Smooth muscle cell (in vitro differentiated cells): ENCODE data around the gene ADAM12. TPM values are rescaled to one million over a fixed set of nuclear protein-coding genes. Genes with fewer than 3 reads are reported as not detected.

Source experiments
- DNase-seq: peaks from one replicate; lab custom pipeline; 2025; ENCODE audit not compliant: unreplicated experiment; lab: John Stamatoyannopoulos, UW
- H2AFZ ChIP-seq: fragments of 200-600 bp; sonication (generic); 2 replicates; pipeline ENCODE4 v1.6.0; 2016; ENCODE audit warnings: antibody characterized with exemption, low read depth, mild to moderate bottlenecking
- H3F3A ChIP-seq: fragments of 200-600 bp; sonication (generic); 2 replicates; pipeline ENCODE4 v1.6.0; 2017; ENCODE audit warnings: antibody characterized with exemption, low read depth
- H3K27ac ChIP-seq: fragments of 200-600 bp; sonication (generic); 2 replicates; pipeline ENCODE4 v1.5.1; 2016; ENCODE audit warnings: low read depth, mild to moderate bottlenecking
- H3K27me3 ChIP-seq: fragments of 200-600 bp; sonication (generic); 2 replicates; pipeline ENCODE4 v1.6.1; 2016; ENCODE audit warnings: low read depth, mild to moderate bottlenecking
- H3K36me3 ChIP-seq: fragments of 200-600 bp; sonication (generic); 2 replicates; pipeline ENCODE4 v1.5.1; 2016; ENCODE audit warnings: low read depth
- H3K4me1 ChIP-seq: fragments of 200-600 bp; sonication (generic); 2 replicates; pipeline ENCODE4 v1.5.1; 2016; ENCODE audit warnings: low read depth
- H3K4me2 ChIP-seq: fragments of 200-600 bp; sonication (generic); 2 replicates; pipeline ENCODE4 v1.6.0; 2016; ENCODE audit warnings: mild to moderate bottlenecking
- H3K4me3 ChIP-seq: fragments of 200-600 bp; sonication (generic); 2 replicates; pipeline ENCODE4 v1.5.1; 2016; ENCODE audit warnings: mild to moderate bottlenecking
- H3K79me2 ChIP-seq: fragments of 200-600 bp; sonication (generic); 2 replicates; pipeline ENCODE4 v1.6.0; 2016; ENCODE audit warnings: low read depth, mild to moderate bottlenecking
- H3K9ac ChIP-seq: fragments of 200-600 bp; sonication (generic); 2 replicates; pipeline ENCODE4 v1.6.0; 2016; ENCODE audit warnings: low read depth
- H3K9me3 ChIP-seq: fragments of 200-600 bp; sonication (generic); replicated peaks from 2 replicates; pipeline ENCODE4 v1.5.1; 2016; ENCODE audit warnings: low read depth
- H4K20me1 ChIP-seq: fragments of 200-600 bp; sonication (generic); 2 replicates; pipeline ENCODE4 v1.6.0; 2016; ENCODE audit warnings: low read depth
- WGBS: methylation state at CpG from one replicate; pipeline ENCODE4 v1.1.7; 2016; ENCODE audit warnings: low lambda C conversion rate; 5-methylcytosine and 5-hydroxymethylcytosine counted together
- polyA plus RNA-seq: library from polyadenylated mRNA; unstranded; fragments of >200 nt; fragmentation: Nextera tagmentation; extraction: Ambion mirVana; gene quantifications from 2 replicates; pipeline ENCODE4 v1.2.1, GENCODE V29; 2016
- total RNA-seq: library from RNA; depleted of rRNA; stranded (reverse); fragments of >200 nt; gene quantifications from 2 replicates; pipeline ENCODE4 v1.2.3, GENCODE V29; 2014
- TF ChIP-seq, protein P1 (sequence below): fragments of 200-600 bp; sonication (generic); IDR thresholded peaks from 2 replicates; pipeline ENCODE4 v1.5.1; 2017; ENCODE audit warnings: borderline replicate concordance, mild to moderate bottlenecking, antibody characterized with exemption; ENCODE audit not compliant: insufficient read depth, poor library complexity, severe bottlenecking

The ADAM12 gene
- total and polyA plus RNA-seq, 2 experiments from 2014 or later: 40.0 to 54.3 TPM

DNA sequence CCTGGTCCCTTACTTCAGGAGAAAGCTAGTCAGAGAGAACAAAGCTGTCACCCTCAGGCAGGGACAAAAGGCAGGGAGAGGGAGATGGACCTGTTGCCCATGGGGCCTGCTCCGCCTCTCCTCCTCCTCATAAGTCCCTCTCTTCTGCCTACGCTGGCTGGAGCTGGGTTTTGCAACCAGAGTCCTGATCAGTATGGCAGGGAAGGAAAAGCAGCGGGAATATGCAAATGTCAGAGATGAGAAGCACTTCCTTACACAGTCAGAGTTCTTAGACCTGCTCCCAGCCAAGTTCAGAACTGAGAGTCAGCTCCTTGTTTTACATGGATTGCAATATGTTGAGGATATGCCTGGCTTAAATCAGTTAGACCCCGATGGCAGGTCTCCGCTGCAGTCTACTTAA lies 231.1 kb downstream of the ADAM12 start:
- no peak overlapping the region for H3K4me3 ChIP-seq
- peak overlapping the region; percentile 2 for H3K27ac ChIP-seq
- no peaks in the 10 kb centered on the region for H3K27me3 ChIP-seq
- no peaks in the 10 kb centered on the region for H3K9me3 ChIP-seq
- TF ChIP-seq, protein P1, sequence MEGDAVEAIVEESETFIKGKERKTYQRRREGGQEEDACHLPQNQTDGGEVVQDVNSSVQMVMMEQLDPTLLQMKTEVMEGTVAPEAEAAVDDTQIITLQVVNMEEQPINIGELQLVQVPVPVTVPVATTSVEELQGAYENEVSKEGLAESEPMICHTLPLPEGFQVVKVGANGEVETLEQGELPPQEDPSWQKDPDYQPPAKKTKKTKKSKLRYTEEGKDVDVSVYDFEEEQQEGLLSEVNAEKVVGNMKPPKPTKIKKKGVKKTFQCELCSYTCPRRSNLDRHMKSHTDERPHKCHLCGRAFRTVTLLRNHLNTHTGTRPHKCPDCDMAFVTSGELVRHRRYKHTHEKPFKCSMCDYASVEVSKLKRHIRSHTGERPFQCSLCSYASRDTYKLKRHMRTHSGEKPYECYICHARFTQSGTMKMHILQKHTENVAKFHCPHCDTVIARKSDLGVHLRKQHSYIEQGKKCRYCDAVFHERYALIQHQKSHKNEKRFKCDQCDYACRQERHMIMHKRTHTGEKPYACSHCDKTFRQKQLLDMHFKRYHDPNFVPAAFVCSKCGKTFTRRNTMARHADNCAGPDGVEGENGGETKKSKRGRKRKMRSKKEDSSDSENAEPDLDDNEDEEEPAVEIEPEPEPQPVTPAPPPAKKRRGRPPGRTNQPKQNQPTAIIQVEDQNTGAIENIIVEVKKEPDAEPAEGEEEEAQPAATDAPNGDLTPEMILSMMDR: no peak
- H3K4me1 ChIP-seq: peaks cover 48% of the 10 kb centered on the region
- H3K4me2 ChIP-seq: no peak overlapping the region
- no peak for DNase-seq
- 41% methylated on average over 5 of the region's 5 CpGs for WGBS
- H4K20me1 ChIP-seq: no peaks in the 10 kb centered on the region
- peaks cover 9% of the 10 kb centered on the region for H3K36me3 ChIP-seq
- no peak overlapping the region for H3K9ac ChIP-seq
- H2AFZ ChIP-seq: no peak overlapping the region
- H3K79me2 ChIP-seq: no peaks in the 10 kb centered on the region
- no peaks in the 10 kb centered on the region for H3F3A ChIP-seq

- Histone ChIP-seq H3K79me2 (no peaks in the 10 kb centered on the region), H2AFZ (no peak overlapping the region), H3K27ac (no peak overlapping the region), H3K36me3 (peaks cover 14% of the 10 kb centered on the region), H3K4me3 (no peak overlapping the region), H3K9me3 (no peaks in the 10 kb centered on the region), H3K9ac (no peak overlapping the region), H3K4me1 (peaks cover 55% of the 10 kb centered on the region), H3F3A (no peaks in the 10 kb centered on the region), H4K20me1 (no peaks in the 10 kb centered on the region), H3K27me3 (no peaks in the 10 kb centered on the region), H3K4me2 (no peak overlapping the region)
- no peak for DNase-seq
- WGBS: 96% methylated on average over 6 of the region's 6 CpGs
- TF ChIP-seq, protein P1: no peak
Observed at GRCh38 chr10:126156503-126156902, 231.8 kb downstream of the ADAM12 start.

GRCh38 chr10:126156012-126156411 lies 232.3 kb downstream of the ADAM12 start:
- H3F3A ChIP-seq: no peaks in the 10 kb centered on the region
- no peaks in the 10 kb centered on the region for H3K9me3 ChIP-seq
- peaks cover 14% of the 10 kb centered on the region for H3K36me3 ChIP-seq
- no peak overlapping the region for H3K4me2 ChIP-seq
- no peak for DNase-seq
- no peaks in the 10 kb centered on the region for H3K79me2 ChIP-seq
- TF ChIP-seq, protein P1: no peak
- no peak overlapping the region for H3K4me3 ChIP-seq
- H4K20me1 ChIP-seq: no peaks in the 10 kb centered on the region
- H3K27me3 ChIP-seq: no peaks in the 10 kb centered on the region
- H3K27ac ChIP-seq: no peak overlapping the region
- H3K4me1 ChIP-seq: peaks cover 55% of the 10 kb centered on the region
- 92% methylated on average over 7 of the region's 7 CpGs for WGBS
- H2AFZ ChIP-seq: no peak overlapping the region
- no peak overlapping the region for H3K9ac ChIP-seq

- no peaks in the 10 kb centered on the region for H4K20me1 ChIP-seq
- H3K4me3 ChIP-seq: no peak overlapping the region
- no peaks in the 10 kb centered on the region for H3K9me3 ChIP-seq
- 94% methylated on average over 3 of the region's 3 CpGs for WGBS
- TF ChIP-seq, protein P1: no peak
- H3K4me2 ChIP-seq: no peak overlapping the region
- peaks cover 55% of the 10 kb centered on the region for H3K4me1 ChIP-seq
- H3K79me2 ChIP-seq: no peaks in the 10 kb centered on the region
- no peak overlapping the region for H3K27ac ChIP-seq
- peaks cover 14% of the 10 kb centered on the region for H3K36me3 ChIP-seq
- H3K9ac ChIP-seq: no peak overlapping the region
- H3K27me3 ChIP-seq: no peaks in the 10 kb centered on the region
- no peak overlapping the region for H2AFZ ChIP-seq
- no peak for DNase-seq
- no peaks in the 10 kb centered on the region for H3F3A ChIP-seq
Observed at GRCh38 chr10:126155528-126155927, 232.7 kb downstream of the ADAM12 start.
